ENCODE results near the gene TAB2.
"Not testable (repeated sequence)": the region's sequence is repeated elsewhere in the genome, so short reads cannot be mapped to it uniquely, and the experiment has no call there.

TAB2 gene

GRCh38 chr6:149444360-149445094, 127.0 kb downstream of the TAB2 start:
- not testable (repeated sequence) for DNase-seq (ENCODE audit: low spot score)

DNA sequence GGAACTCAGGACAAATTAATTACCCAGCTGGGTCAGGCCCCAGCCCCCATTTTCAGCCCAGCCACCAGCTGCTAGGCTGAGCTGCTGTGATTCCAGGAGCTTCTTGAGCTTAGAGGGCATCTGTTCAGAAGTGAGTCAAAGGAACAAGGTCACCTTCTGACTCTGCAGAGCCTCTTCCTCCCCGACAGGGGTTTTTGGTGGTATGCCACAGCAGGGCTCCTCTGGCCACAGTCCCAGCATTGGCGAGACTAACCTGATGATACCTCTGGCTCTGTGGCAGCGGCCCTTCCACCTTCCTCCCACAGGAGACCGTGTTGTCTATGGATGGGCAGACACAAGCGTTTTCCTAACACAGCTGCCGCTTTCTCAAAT, 127.6 kb downstream of the TAB2 start:
- DNase-seq (ENCODE audit: low spot score): no peak

DNA sequence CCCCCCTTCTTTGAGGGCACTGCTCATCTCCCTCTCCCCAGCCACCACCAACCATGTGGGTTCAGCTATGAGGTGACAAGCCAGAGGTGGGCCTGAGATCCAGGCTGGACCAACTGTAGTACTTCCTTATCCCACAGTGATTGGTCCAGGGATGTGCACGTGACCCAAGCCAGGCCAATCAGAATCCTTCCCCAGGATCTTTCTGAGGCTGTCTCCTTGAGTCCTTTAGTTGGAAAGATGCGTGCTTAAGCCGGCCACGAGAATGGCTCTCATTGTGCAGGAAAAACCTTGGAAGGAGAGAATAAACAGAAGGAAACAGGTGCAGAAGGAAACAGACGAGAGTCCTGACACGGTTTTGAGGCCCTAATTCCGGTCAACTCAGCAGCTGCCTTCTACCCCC, 128.1 kb downstream of the TAB2 start:
- no peak for DNase-seq (ENCODE audit: low spot score)

GRCh38 chr6:149446791-149447376, 129.4 kb downstream of the TAB2 start:
- DNase-seq (ENCODE audit: low spot score): peak; percentile 51

GRCh38 chr6:149448821-149449453, 131.4 kb downstream of the TAB2 start:
- no peak for DNase-seq (ENCODE audit: low spot score)

DNA sequence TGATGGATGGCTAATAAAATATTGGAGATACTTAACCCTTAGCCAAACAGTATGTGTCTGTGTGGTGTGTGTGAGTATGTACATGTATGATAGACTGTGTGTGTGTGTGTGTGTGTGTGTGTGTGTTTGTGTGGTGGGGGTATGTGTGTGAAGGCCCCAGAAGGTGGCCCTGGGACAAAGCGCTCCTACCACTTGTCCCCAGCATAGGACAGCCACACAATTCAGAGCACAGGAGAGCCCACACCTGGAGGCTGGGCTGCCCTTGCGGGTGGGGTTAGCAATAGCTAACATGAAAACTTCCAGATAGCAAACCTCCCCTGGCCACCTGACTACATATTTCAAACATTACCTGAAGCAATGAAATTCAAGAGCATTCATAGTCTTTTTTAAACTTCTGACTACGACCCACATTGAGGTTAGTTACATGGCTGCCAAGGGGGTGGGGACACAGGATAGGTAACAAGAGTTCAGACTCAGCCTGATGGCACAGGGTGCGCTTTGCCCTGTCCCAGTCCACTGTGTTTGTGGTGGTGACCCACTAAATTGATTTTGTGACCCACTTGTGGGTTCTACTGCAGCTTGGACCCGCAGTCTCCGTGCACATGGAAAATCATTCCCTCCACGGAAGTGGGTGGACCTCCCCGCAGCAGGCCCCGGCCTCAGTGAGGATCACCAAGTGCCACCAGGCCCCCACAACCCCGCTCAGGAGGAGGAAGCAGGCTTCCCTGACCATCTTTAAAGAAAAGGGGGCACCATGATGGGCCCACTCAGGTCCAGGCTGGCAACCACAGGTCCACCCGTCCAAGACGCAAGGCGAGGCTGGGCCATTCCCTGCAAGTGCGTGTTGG, 132.5 kb downstream of the TAB2 start:
- no peak for DNase-seq (ENCODE audit: low spot score)

DNA sequence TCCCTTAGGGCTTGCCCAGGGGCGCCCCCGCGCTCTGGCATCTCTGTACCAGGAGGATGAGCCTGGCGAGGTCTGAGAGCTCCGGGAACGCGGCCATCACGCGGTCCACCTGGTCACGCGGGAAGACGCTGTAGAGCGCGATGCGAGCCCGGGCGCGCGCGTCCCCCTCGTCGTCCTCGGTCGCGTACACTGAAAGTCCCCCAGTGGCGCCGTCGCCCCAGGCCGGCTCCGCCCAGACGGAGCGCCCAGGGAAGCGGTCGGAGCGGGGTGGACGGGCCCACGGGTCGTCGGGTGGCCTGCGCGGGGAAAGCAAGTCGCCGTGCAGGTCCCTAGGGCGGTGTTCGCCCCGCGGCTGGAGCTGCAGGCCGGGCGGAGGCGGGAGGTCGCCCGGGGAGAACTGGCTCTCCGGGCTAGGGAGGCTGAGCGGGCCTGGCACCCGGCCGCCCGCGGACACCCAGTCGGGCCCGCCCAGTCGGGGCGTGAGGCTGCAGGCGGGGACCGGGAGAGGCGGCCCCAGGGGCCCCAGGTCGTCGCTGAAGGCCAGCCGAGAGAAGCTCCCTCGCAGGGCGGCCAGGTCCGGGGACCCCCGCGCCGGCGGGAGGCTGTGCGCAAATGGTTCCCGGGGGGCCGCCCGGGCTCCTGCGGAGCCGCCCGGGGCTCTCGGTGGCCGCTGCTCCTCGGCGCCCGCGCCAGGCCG, 133.3 kb downstream of the TAB2 start:
- DNase-seq (ENCODE audit: low spot score): peak; percentile 66

GRCh38 chr6:149451376-149452036, 134.0 kb downstream of the TAB2 start:
- DNase-seq (ENCODE audit: low spot score): peak; percentile 71

GRCh38 chr6:149452037-149452939, 134.8 kb downstream of the TAB2 start:
- no peak for DNase-seq (ENCODE audit: low spot score)

DNA sequence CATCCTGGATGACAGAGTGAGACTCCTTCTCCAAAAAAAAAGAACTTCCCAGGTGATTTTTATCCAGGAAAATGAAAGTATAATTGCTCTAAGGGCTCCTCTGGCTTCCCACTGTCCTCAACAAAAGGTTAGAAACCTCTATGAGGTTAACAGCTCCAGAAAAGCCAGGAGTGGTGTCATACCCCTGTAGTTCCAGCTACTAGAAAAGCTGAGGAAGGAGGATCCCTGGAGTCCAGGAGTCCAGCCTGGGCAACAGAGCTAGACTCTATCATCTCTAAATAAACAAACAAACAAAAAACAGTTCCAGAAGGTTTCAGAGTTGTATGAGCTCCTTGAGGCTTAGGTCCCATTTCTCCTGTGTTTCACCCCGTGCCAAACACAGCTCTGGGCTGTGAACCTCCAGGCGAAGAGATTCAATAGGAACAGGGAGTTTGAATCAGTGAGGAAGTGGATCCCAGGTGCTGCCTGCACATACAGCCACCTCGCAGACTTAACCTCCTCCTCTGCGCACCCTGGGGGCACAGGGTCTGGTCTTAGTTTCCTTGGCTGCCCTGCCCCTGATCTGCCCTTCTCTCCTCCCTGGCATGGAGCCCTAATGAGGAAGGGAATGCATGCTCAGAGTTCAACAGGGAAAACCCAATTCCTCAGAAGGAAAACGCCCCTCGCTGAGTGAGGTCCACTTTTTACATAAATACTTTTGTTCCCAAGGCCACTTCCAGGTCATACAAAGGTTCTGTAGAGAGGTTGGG, 136.3 kb downstream of the TAB2 start:
- no peak for DNase-seq (ENCODE audit: low spot score)

- peak; percentile 63 for DNase-seq (ENCODE audit: low spot score)
Measured at GRCh38 chr6:149454346-149454848, 136.9 kb downstream of the TAB2 start.

DNA sequence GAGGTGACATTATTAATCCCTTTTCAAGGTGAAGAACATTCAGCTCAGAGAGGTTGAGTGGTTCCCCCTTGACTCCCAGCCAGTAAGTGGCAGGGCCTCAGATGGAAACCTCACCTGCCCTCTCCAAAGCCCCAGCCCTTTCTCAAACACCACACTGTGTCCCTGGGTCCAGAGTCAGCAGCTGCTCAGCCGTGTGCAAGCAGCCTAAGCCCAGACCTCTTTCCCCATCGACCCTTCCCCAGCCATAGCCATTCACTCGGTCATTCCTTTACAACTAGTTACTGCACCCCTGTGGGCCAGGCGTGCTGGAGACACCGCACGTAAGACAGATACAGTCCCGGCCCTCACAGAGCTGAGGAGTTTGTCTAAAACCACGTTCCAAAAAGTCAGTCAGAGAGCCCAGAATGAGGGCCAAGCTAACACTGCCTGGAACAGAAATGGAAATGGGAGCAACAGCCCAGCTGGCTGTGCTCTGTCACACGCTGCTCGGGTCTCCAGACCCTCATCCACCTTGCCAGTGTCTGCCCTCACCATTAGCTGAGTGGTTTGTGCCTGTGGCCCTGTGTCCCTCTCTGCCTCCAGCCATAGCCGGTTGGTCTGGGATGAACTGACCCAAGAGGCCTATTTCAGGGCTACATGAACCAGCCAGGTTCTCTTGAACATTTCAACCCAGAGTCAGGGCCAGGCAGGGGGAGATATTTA, 137.7 kb downstream of the TAB2 start:
- DNase-seq (ENCODE audit: low spot score): no peak

DNA sequence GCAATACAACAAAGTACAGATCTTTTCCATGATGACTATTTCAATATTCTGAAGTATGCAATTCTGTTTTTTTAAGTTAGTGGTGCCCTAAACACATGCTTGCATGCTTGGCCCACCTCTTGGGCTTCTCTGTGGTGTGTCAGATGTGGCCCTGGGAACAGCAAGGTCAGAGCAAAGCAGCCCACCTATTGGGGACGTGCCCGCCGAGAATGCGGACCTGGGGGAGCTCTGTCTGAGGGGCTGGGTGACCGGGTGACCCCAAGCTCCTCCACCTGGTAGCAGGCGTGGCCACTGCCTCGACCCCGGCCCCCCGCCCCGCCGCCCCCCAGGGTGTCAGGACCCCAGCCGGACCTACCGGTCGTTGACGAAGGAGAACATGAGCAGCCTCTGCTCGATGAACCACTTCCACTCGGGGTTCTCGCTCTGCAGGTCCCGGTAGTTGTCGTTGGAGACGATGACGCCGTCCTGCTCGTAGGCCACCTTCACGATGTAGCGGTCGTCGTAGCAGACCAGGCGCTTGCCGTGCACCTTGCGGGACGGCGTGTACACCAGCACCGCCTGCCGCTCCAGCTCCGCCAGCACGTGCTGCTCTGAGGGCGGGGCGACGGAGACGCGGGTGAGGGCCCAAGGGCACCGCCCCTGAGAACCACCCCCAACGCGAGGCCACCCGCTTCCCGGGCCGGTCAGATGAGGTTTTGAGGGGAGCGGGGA, 139.0 kb downstream of the TAB2 start:
- DNase-seq (ENCODE audit: low spot score): no peak

- no peak for DNase-seq (ENCODE audit: low spot score)
Measured at GRCh38 chr6:149457316-149457884, 139.9 kb downstream of the TAB2 start.

GRCh38 chr6:149458196-149458595, 140.7 kb downstream of the TAB2 start:
- no peak for DNase-seq (ENCODE audit: low spot score)

DNA sequence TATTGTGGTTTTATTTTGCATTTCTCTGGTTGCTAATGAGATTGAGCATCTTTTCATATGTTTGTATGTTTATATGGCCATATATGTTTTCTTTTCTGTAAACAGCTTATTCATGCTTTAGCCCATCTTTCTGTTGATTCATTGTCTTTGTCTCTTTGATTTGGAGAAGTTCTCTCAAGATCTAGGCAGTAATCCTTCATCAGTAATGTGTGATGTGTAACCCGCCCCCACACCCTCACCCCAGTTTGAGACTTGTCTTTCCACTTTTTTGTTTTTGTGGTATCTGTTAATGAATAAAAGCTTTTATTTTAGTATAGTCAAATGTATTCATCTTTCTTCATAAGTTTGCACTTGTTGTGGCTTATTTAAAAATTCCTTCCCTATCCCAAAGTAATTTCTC, 141.3 kb downstream of the TAB2 start:
- no peak for DNase-seq (ENCODE audit: low spot score)

DNA sequence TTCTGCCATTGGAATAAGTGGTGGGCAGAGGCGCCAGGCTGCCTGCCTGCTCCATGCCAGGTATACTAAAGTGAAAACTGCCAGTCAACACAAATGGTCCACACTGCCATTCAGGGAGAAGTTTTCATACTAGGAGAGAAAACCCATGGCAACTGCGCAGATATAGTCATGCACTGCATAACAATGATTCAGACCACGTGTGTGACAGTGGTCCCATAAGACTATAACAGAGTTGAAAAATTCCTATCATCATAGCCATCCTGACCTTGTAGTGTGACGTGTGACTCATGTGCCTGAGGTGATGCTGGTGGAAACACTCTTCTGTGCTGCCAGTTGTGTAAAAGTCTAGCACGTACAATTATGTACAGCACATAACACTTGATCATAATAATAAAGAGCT, 142.2 kb downstream of the TAB2 start:
- DNase-seq (ENCODE audit: low spot score): no peak

GRCh38 chr6:149460249-149460648, 142.7 kb downstream of the TAB2 start:
- not testable (repeated sequence) for DNase-seq (ENCODE audit: low spot score)

All from iPS-NIHi11 (cell line).